Pancreas (tissue), 10 donors: ENCODE measurements around the gene PDE6C. TPM values are rescaled to one million over a fixed set of nuclear protein-coding genes. Genes with fewer than 3 reads are reported as not detected.

ENCODE experiments used
- ATAC-seq, 4 donors: fragments of 200-7000 bp; cut with Tn5 transposase; one replicate each; pipeline versions ENCODE4 v1.8.0 to v1.9.1; 2020; ENCODE audit warnings: mild to moderate bottlenecking in 4 of 4, moderate library complexity in 4 of 4
- DNase-seq, 6 donors: peaks; one replicate each; pipeline ENCODE4 v3.0.0-alpha.2; 2020
- FAIRE-seq: peaks from 2 replicates; lab custom pipeline; 2012; peaks lifted over from hg19 to GRCh38; lab: Jason Lieb, UNC
- H3K27ac ChIP-seq, 4 donors: fragments of 200-600 bp; sonication (generic); 1 replicate in 3 of 4; 2 replicates in 1 of 4; pipeline versions ENCODE4 v1.5.0 to v1.8.0; 2020
- H3K27me3 ChIP-seq, 4 donors: fragments of 200-600 bp; one replicate each; pipeline ENCODE4 v1.8.0; 2021
- H3K36me3 ChIP-seq, 3 donors: fragments of 200-600 bp; sonication (generic) in 1 of 3; one replicate each; pipeline versions ENCODE4 v1.5.0 to v1.8.0; 2020 to 2021
- H3K4me1 ChIP-seq, 3 donors: fragments of 200-600 bp; one replicate each; pipeline ENCODE4 v1.8.0; 2021
- H3K4me3 ChIP-seq, 4 donors: fragments of 200-600 bp; sonication (generic) in 2 of 4; one replicate each; pipeline versions ENCODE4 v1.5.0 to v1.8.0; 2020 to 2021
- H3K9me3 ChIP-seq, 4 donors: fragments of 200-600 bp; one replicate each; pipeline ENCODE4 v1.8.0; 2021
- WGBS, 2 donors: extraction: QIAGEN DNeasy Blood & Tissue Kit; methylation state at CpG; one replicate each; pipeline ENCODE4 v1.1.7; 2013; 5-methylcytosine and 5-hydroxymethylcytosine counted together
- intact Hi-C, 3 donors: fragments of 100-400 bp; cut with DNase I; formaldehyde crosslinking; loops; one replicate each; pipeline versions ENCODE4 v1.11.1 to v1.14.2; 2022
- polyA plus RNA-seq, 2 donors: library from polyadenylated mRNA; stranded (reverse); fragments of 200-250 nt; gene quantifications; one replicate each; pipeline ENCODE4 v1.2.3, GENCODE V29; 2013
- total RNA-seq, 6 donors: library from RNA; stranded (reverse); fragmentation: NEBNext Ultra II Directional in 4 of 6; extraction: Animal tissue kit (Norgen Biotek cat#: 25700) in 4 of 6; gene quantifications; one replicate each; pipeline versions ENCODE4 v1.2.1 to v1.2.4, GENCODE V29; 2021 to 2023
- TF ChIP-seq, protein P1 (sequence below), 4 donors: fragments of 200-600 bp; sonication (generic) in 3 of 4; IDR thresholded peaks; one replicate each; pipeline versions ENCODE4 v1.5.0 to v1.8.0; 2021; ENCODE audit warnings: antibody characterized with exemption in 4 of 4
- donor health status: healthy with polysubstance abuse.
- donor health status: DM: no; HTN: no; CAD: no; lungs with moderate emphysema.
- donor health status: DM: no; HTN: no; CAD: no.
- donor health status: control.
- donor health status: control.
- donor health status: Bipolar disorder and iron deficiency.
- donor health status: DM: yes; HTN: yes; CAD: no.
- donor health status: DM: no; HTN: no; CAD: no.
- donor health status: DM: no; HTN: no; CAD: no.
- donor health status: DM: yes; HTN: yes; CAD: no.

PDE6C gene
- total and polyA plus RNA-seq, 8 donors, result not detected

DNA sequence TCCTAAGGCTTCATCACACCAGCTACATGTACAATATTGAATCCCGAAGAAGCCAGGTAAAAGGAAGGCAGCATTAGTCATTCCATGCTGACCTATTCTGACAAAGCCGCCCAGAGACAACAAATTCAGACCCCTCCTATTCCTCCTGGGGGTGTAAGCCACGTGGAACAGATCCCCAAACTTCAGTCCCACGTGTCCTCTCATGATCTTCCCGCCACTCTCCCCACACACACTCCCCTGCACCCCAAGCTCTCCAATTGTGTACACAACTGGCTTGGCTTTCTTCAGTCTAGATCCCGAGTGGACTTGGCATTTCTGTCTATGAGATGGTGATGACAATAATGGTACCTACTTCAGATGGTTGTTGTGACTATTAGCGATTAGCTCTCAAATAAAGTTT lies 8.6 kb downstream of the PDE6C start:
- TF ChIP-seq, protein P1, sequence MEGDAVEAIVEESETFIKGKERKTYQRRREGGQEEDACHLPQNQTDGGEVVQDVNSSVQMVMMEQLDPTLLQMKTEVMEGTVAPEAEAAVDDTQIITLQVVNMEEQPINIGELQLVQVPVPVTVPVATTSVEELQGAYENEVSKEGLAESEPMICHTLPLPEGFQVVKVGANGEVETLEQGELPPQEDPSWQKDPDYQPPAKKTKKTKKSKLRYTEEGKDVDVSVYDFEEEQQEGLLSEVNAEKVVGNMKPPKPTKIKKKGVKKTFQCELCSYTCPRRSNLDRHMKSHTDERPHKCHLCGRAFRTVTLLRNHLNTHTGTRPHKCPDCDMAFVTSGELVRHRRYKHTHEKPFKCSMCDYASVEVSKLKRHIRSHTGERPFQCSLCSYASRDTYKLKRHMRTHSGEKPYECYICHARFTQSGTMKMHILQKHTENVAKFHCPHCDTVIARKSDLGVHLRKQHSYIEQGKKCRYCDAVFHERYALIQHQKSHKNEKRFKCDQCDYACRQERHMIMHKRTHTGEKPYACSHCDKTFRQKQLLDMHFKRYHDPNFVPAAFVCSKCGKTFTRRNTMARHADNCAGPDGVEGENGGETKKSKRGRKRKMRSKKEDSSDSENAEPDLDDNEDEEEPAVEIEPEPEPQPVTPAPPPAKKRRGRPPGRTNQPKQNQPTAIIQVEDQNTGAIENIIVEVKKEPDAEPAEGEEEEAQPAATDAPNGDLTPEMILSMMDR (IDR thresholded peaks at IDR 0.05), result no peak
- Histone ChIP-seq H3K4me1 (no peaks in the 10 kb centered on the region), H3K27ac (no peak overlapping the region), H3K36me3 (no peaks in the 10 kb centered on the region), H3K27me3 (no peaks in the 10 kb centered on the region), H3K4me3 (no peak overlapping the region), H3K9me3 (no peaks in the 10 kb centered on the region)
- 57 to 71% methylated on average over 7 of the region's 7 CpGs for WGBS, 2 donors
- FAIRE-seq, result no peak
- no peak for DNase-seq
- ATAC-seq, result no peak
- intact Hi-C loops, result no loop called here

DNA sequence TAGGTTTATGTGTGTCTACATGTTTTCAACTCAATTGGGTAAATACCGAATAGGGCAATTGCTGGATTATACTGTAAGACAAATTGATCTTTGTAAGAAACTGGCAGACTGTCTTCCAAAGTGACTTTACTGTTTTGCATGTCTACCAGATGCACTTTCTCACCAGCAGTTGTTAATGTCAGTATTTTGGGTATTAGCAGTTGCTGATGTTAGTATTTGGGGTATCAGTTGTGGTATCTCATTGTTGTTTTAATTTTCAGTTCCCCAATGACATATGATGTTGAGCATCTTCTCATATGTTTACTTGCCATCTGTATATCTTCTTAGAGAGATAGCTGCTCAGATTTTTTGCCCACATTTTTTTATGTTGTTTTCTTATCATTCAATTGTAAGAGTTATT lies 10.6 kb downstream of the PDE6C start:
- H3K9me3 ChIP-seq, result no peaks in the 10 kb centered on the region
- FAIRE-seq, result no peak
- no peaks in the 10 kb centered on the region for H3K27me3 ChIP-seq
- 83 to 97% methylated on average over 1 of the region's 1 CpG for WGBS, 2 donors
- TF ChIP-seq, protein P1 (IDR thresholded peaks at IDR 0.05), result no peak
- H3K36me3 ChIP-seq, result no peaks in the 10 kb centered on the region
- ATAC-seq, result no peak
- no peaks in the 10 kb centered on the region for H3K4me1 ChIP-seq
- no peak overlapping the region for H3K27ac ChIP-seq
- intact Hi-C loops, result no loop called here
- no peak for DNase-seq
- H3K4me3 ChIP-seq, result no peak overlapping the region

DNA sequence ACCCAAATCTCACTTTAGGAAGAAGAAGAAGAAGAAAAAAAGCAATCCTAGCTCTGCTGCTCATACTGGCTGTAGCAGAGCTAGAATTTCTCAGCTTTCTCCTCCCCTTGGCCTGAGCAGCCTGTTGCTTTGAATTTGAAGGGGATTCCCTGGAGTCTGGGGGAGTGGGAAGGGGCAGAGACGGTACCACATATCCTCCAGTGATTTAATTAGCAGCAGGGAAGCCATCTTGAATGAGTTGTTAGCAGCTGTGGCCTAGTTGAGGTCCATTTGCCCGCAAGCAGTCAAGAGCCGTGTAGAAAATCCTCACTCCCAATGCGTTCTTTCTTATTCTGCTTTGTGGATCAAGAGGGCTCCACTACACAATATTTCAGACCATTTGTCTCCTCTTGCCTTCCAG lies 16.5 kb downstream of the PDE6C start:
- ATAC-seq (no peak), FAIRE-seq (no peak)
- 81 to 83% methylated on average over 4 of the region's 4 CpGs for WGBS, 2 donors

DNA sequence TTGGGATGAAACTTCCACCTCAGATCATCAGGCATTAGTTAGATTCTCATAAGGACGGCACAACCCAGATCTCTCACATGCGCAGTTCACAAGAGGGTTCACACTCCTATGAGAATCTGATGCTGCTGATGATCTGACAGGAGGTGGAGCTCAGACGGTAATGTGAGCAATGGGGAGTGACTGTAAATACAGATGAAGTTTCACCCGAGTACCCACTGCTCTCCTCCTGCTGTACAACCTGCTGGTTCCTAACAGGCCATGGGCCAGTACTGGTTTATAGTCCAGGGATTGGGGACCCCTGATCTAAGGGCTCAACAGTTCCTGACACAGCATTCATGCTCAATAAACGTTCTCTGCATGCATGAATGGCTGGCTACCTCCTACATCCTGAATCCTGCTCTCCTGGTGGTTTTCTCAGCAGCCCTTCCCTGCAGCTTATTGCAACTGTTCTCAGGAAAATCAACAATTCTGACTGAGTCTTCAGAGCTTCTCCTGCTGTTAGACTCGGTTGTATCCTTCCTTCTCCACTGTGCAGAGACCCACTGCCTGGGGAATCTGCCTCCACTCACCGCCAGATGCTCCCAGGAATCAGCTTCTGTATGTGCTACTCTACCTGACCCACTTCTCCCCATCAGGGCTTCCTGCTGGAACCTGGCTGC lies 17.4 kb downstream of the PDE6C start:
- Histone ChIP-seq H3K4me1 (no peaks in the 10 kb centered on the region), H3K27me3 (no peaks in the 10 kb centered on the region), H3K4me3 (no peak overlapping the region), H3K9me3 (no peaks in the 10 kb centered on the region), H3K36me3 (no peaks in the 10 kb centered on the region), H3K27ac (no peak overlapping the region)
- WGBS, 2 donors, result 55 to 61% methylated on average over 7 of the region's 7 CpGs
- ATAC-seq (no peak), DNase-seq (no peak), FAIRE-seq (no peak)
- TF ChIP-seq, protein P1 (IDR thresholded peaks at IDR 0.05), result no peak
- intact Hi-C loops, result no loop called here

More for the DNA sequence above, 16.5 kb downstream of the PDE6C start:
- no peaks in the 10 kb centered on the region for H3K4me1 ChIP-seq
- TF ChIP-seq, protein P1 (IDR thresholded peaks at IDR 0.05), result no peak
- no peak overlapping the region for H3K4me3 ChIP-seq
- no peaks in the 10 kb centered on the region for H3K27me3 ChIP-seq
- no peak for DNase-seq
- no peaks in the 10 kb centered on the region for H3K9me3 ChIP-seq
- H3K27ac ChIP-seq, result no peak overlapping the region
- intact Hi-C loops, result no loop called here
- no peaks in the 10 kb centered on the region for H3K36me3 ChIP-seq
